Breast epithelium (tissue), 4 donors: ENCODE data around the gene TBX6. TPM values are rescaled to one million over a fixed set of nuclear protein-coding genes. Genes with fewer than 3 reads are reported as not detected.
A peak's percentile ranks its signal among the peaks of the same experiment; 100 is the strongest.

Experiments used
- DNase-seq, 2 donors: peaks; one replicate each; pipeline ENCODE4 v3.0.0-alpha.2; 2019; ENCODE audit warnings: low spot score in 2 of 2
- H3K27ac ChIP-seq, 2 donors: fragments of 200-600 bp; sonication (generic) in 1 of 2; one replicate each; pipeline ENCODE4 v1.5.1; 2016 to 2019; ENCODE audit warnings: mild to moderate bottlenecking in 1 of 2
- H3K27me3 ChIP-seq, 2 donors: fragments of 200-600 bp; sonication (generic) in 1 of 2; one replicate each; pipeline versions ENCODE4 v1.5.1 to v1.6.0; 2017 to 2019; ENCODE audit warnings: control low read depth in 1 of 2, mild to moderate bottlenecking in 1 of 2
- H3K36me3 ChIP-seq: fragments of 200-600 bp; one replicate; pipeline ENCODE4 v1.5.1; 2019
- H3K4me1 ChIP-seq, 2 donors: fragments of 200-600 bp; sonication (generic); one replicate each; pipeline ENCODE4 v1.5.1; 2016 to 2019; ENCODE audit warnings: control low read depth in 1 of 2
- H3K4me3 ChIP-seq, 3 donors: fragments of 200-600 bp; sonication (generic); 1 replicate in 2 of 3; 2 replicates in 1 of 3; pipeline ENCODE4 v1.5.1; 2016 to 2019; ENCODE audit warnings: mild to moderate bottlenecking in 3 of 3, moderate library complexity in 2 of 3
- H3K9me3 ChIP-seq, 2 donors: fragments of 200-600 bp; sonication (generic) in 1 of 2; one replicate each; pipeline ENCODE4 v1.5.1; 2016 to 2019; ENCODE audit warnings: control low read depth in 1 of 2
- CTCF ChIP-seq, 3 donors: fragments of 450-650 bp; IDR thresholded peaks; one replicate each; pipeline ENCODE4 v1.5.1; 2016 to 2017; ENCODE audit warnings: antibody characterized with exemption in 3 of 3, mild to moderate bottlenecking in 3 of 3, moderate library complexity in 3 of 3
- POLR2A ChIP-seq: fragments of 450-650 bp; IDR thresholded peaks from one replicate; pipeline ENCODE4 v1.6.1; 2016; ENCODE audit warnings: antibody characterized with exemption, mild to moderate bottlenecking, moderate library complexity
- POLR2AphosphoS5 ChIP-seq, 3 donors: sonication (generic); formaldehyde crosslinking; IDR thresholded peaks; one replicate each; pipeline ENCODE4 v1.6.1; 2017; ENCODE audit warnings: antibody characterized with exemption in 3 of 3
- intact Hi-C: fragments of 100-400 bp; cut with DNase I; formaldehyde crosslinking; loops from one replicate; pipeline ENCODE4 v1.15.1; 2023; ENCODE audit warnings: low total_unique reads
- total RNA-seq, 3 donors: library from RNA; depleted of rRNA; stranded (reverse); fragments of >200 nt; gene quantifications; one replicate each; pipeline ENCODE4 v1.1.0, GENCODE V29; 2016

TBX6 gene
- total RNA-seq, 3 donors from 2014 or later, result 0.73 to 0.98 (median 0.80) TPM

GRCh38 chr16:30090610-30091331, 953 bp downstream of the TBX6 start:
- intact Hi-C loops, result loop anchor here (10.0 kb wide), 1 partner anchor 324 kb away; no protein-coding TSS in a partner anchor
- Histone ChIP-seq H3K4me1 (peaks cover 17% of the 10 kb centered on the region in 2 donors), H3K27ac (peak overlapping the region; percentile 79 to 84)

GRCh38 chr16:30088832-30089624, 2.7 kb downstream of the TBX6 start:
- peak overlapping the region in 1 of 2 donors; percentile 14 for H3K27ac ChIP-seq
- H3K27me3 ChIP-seq, result no peaks in the 10 kb centered on the region
- no peaks in the 10 kb centered on the region for H3K36me3 ChIP-seq
- no peak for DNase-seq
- H3K4me1 ChIP-seq, result peaks cover 5 to 9% of the 10 kb centered on the region in 2 donors
- no peaks in the 10 kb centered on the region for H3K9me3 ChIP-seq
- intact Hi-C loops, result no loop called here
- no peak overlapping the region for H3K4me3 ChIP-seq
- TF ChIP-seq CTCF (IDR thresholded peaks at IDR 0.05), result no peak
- TF ChIP-seq POLR2AphosphoS5 (IDR thresholded peaks at IDR 0.05), result no peak
- TF ChIP-seq POLR2A, result no peak

More at GRCh38 chr16:30090610-30091331, 953 bp downstream of the TBX6 start:
- Histone ChIP-seq H3K9me3 (no peaks in the 10 kb centered on the region), H3K27me3 (no peaks in the 10 kb centered on the region), H3K36me3 (no peaks in the 10 kb centered on the region), H3K4me3 (peak overlapping the region; percentile 49 to 67 (median 61))
- no peak for DNase-seq
- no peak for TF ChIP-seq CTCF (IDR thresholded peaks at IDR 0.05)
- no peak for TF ChIP-seq POLR2AphosphoS5 (IDR thresholded peaks at IDR 0.05)
- no peak for TF ChIP-seq POLR2A

GRCh38 chr16:30088237-30088831, 3.4 kb downstream of the TBX6 start:
- peaks cover 5 to 9% of the 10 kb centered on the region in 2 donors for H3K4me1 ChIP-seq
- no peaks in the 10 kb centered on the region for H3K9me3 ChIP-seq
- no peak overlapping the region for H3K4me3 ChIP-seq
- peaks cover 3% of the 10 kb centered on the region for H3K36me3 ChIP-seq
- no peak for DNase-seq
- intact Hi-C loops, result no loop called here
- no peaks in the 10 kb centered on the region for H3K27me3 ChIP-seq
- TF ChIP-seq CTCF (IDR thresholded peaks at IDR 0.05), result no peak
- TF ChIP-seq POLR2A, result no peak
- TF ChIP-seq POLR2AphosphoS5 (IDR thresholded peaks at IDR 0.05), result no peak
- H3K27ac ChIP-seq, result no peak overlapping the region

GRCh38 chr16:30087181-30087898, 4.4 kb downstream of the TBX6 start:
- Histone ChIP-seq H3K4me3 (no peak overlapping the region), H3K4me1 (peaks cover 3 to 5% of the 10 kb centered on the region in 2 donors), H3K27me3 (no peaks in the 10 kb centered on the region), H3K9me3 (no peaks in the 10 kb centered on the region), H3K27ac (no peak overlapping the region), H3K36me3 (peaks cover 11% of the 10 kb centered on the region)
- intact Hi-C loops, result no loop called here
- DNase-seq, result no peak
- TF ChIP-seq POLR2A (no peak), POLR2AphosphoS5 (IDR thresholded peaks at IDR 0.05) (no peak), CTCF (IDR thresholded peaks at IDR 0.05) (no peak)
